ENCODE data around the gene GSS. TPM values are rescaled to one million over a fixed set of nuclear protein-coding genes. Genes with fewer than 3 reads are reported as not detected.

The GSS gene
- total RNA-seq, 1 donor from 2014 or later = 26.1 TPM

GRCh38 chr20:34999782-35000181 lies 44.2 kb upstream of the GSS start:
- CTCF ChIA-PET = no interaction called here
- POLR2A ChIA-PET = no interaction called here
- no peak for ATAC-seq (ENCODE audit: low read depth)

GRCh38 chr20:34999021-34999451 lies 43.4 kb upstream of the GSS start:
- H3K27ac Mint-ChIP-seq = no peak overlapping the region
- ChIA-PET POLR2A (no interaction called here), CTCF (no interaction called here)
- intact Hi-C loops (cut with micrococcal nuclease) = no loop called here
- no peak overlapping the region for H3K4me3 Mint-ChIP-seq
- H3K4me1 Mint-ChIP-seq = peaks cover 3% of the 10 kb centered on the region
- H3K9me3 Mint-ChIP-seq = no peaks in the 10 kb centered on the region
- no peak for DNase-seq
- ATAC-seq (ENCODE audit: low read depth) = no peak
- H3K36me3 Mint-ChIP-seq (ENCODE audit: low read depth) = peaks cover 86% of the 10 kb centered on the region
- no peaks in the 10 kb centered on the region for H3K27me3 Mint-ChIP-seq
- TF ChIP-seq, protein P1, sequence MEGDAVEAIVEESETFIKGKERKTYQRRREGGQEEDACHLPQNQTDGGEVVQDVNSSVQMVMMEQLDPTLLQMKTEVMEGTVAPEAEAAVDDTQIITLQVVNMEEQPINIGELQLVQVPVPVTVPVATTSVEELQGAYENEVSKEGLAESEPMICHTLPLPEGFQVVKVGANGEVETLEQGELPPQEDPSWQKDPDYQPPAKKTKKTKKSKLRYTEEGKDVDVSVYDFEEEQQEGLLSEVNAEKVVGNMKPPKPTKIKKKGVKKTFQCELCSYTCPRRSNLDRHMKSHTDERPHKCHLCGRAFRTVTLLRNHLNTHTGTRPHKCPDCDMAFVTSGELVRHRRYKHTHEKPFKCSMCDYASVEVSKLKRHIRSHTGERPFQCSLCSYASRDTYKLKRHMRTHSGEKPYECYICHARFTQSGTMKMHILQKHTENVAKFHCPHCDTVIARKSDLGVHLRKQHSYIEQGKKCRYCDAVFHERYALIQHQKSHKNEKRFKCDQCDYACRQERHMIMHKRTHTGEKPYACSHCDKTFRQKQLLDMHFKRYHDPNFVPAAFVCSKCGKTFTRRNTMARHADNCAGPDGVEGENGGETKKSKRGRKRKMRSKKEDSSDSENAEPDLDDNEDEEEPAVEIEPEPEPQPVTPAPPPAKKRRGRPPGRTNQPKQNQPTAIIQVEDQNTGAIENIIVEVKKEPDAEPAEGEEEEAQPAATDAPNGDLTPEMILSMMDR (IDR thresholded peaks at IDR 0.05) = no peak

More at GRCh38 chr20:34999782-35000181, 44.2 kb upstream of the GSS start:
- Mint-ChIP-seq H3K36me3 (ENCODE audit: low read depth) (peaks cover 88% of the 10 kb centered on the region), H3K4me1 (peaks cover 3% of the 10 kb centered on the region), H3K4me3 (no peak overlapping the region), H3K27ac (no peak overlapping the region), H3K27me3 (no peaks in the 10 kb centered on the region), H3K9me3 (no peaks in the 10 kb centered on the region)
- intact Hi-C loops (cut with micrococcal nuclease) = loop anchor here (5.0 kb wide), 1 partner anchor 122 kb away; the partner anchor contains the start of gene ACSS2
- DNase-seq = no peak
- TF ChIP-seq, protein P1 (IDR thresholded peaks at IDR 0.05) = no peak

- H3K27me3 Mint-ChIP-seq = no peaks in the 10 kb centered on the region
- H3K4me3 Mint-ChIP-seq = no peak overlapping the region
- POLR2A ChIA-PET = no interaction called here
These were observed 42.8 kb upstream of the GSS start for GRCh38 chr20:34998331-34998950.

GRCh38 chr20:34997774-34998173 lies 42.2 kb upstream of the GSS start:
- H3K4me3 Mint-ChIP-seq = no peak overlapping the region
- no peaks in the 10 kb centered on the region for H3K27me3 Mint-ChIP-seq
- peaks cover 3% of the 10 kb centered on the region for H3K4me1 Mint-ChIP-seq
- ChIA-PET CTCF (no interaction called here), POLR2A (no interaction called here)
- DNase-seq = no peak
- no peaks in the 10 kb centered on the region for H3K9me3 Mint-ChIP-seq
- intact Hi-C loops (cut with micrococcal nuclease) = no loop called here
- TF ChIP-seq, protein P1 (IDR thresholded peaks at IDR 0.05) = no peak
- peaks cover 84% of the 10 kb centered on the region for H3K36me3 Mint-ChIP-seq (ENCODE audit: low read depth)
- ATAC-seq (ENCODE audit: low read depth) = no peak
- H3K27ac Mint-ChIP-seq = no peak overlapping the region

More at GRCh38 chr20:34998331-34998950, 42.8 kb upstream of the GSS start:
- peaks cover 89% of the 10 kb centered on the region for H3K36me3 Mint-ChIP-seq (ENCODE audit: low read depth)
- TF ChIP-seq, protein P1 (IDR thresholded peaks at IDR 0.05) = no peak
- CTCF ChIA-PET = no interaction called here
- H3K9me3 Mint-ChIP-seq = no peaks in the 10 kb centered on the region
- no peak for DNase-seq
- intact Hi-C loops (cut with micrococcal nuclease) = no loop called here
- peaks cover 3% of the 10 kb centered on the region for H3K4me1 Mint-ChIP-seq
- no peak overlapping the region for H3K27ac Mint-ChIP-seq
- no peak for ATAC-seq (ENCODE audit: low read depth)

DNA sequence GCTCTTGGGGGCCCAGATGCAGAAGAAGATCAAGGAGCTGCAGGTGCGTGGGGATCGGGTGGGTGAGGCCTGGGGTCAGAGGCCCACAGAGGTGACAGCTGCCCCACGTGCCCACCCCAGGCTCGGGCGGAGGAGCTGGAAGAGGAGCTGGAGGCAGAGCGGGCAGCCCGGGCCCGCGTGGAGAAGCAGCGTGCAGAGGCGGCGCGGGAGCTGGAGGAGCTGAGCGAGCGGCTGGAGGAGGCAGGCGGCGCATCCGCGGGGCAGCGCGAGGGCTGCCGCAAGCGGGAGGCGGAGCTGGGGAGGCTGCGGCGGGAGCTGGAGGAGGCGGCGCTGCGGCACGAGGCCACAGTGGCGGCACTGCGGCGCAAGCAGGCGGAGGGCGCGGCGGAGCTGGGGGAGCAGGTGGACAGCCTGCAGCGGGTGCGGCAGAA lies 41.5 kb upstream of the GSS start:
- intact Hi-C loops (cut with micrococcal nuclease) = no loop called here
- peaks cover 3% of the 10 kb centered on the region for H3K4me1 Mint-ChIP-seq
- peaks cover 79% of the 10 kb centered on the region for H3K36me3 Mint-ChIP-seq (ENCODE audit: low read depth)
- no peak overlapping the region for H3K27ac Mint-ChIP-seq
- H3K27me3 Mint-ChIP-seq = no peaks in the 10 kb centered on the region
- ChIA-PET CTCF (no interaction called here), POLR2A (no interaction called here)
- TF ChIP-seq, protein P1 (IDR thresholded peaks at IDR 0.05) = no peak
- H3K4me3 Mint-ChIP-seq = no peak overlapping the region
- DNase-seq = no peak
- no peaks in the 10 kb centered on the region for H3K9me3 Mint-ChIP-seq
- ATAC-seq (ENCODE audit: low read depth) = no peak

All from activated B cell treated with CpG ODN at 0.5 μM for 24 hours (primary cell).